CD4-positive, alpha-beta T cell treated with Interleukin-17A for 4 hours (primary cell): Measurements from ENCODE around the gene SGCG.
"Not testable (repeated sequence)": the region's sequence is repeated elsewhere in the genome, so short reads cannot be mapped to it uniquely, and the experiment has no call there.

Experiments
- DNase-seq: peaks from one replicate; pipeline ENCODE4 v3.0.0-alpha.2; 2020; ENCODE audit warnings: mixed read lengths

The SGCG gene

GRCh38 chr13:23180711-23181110 is at the start of gene SGCG:
Gene SGCG, plus strand, starts transcription at chr13:23180979. Its CDS starts 22,716 bp downstream, at chr13:23203695.
- no peak for DNase-seq

DNA sequence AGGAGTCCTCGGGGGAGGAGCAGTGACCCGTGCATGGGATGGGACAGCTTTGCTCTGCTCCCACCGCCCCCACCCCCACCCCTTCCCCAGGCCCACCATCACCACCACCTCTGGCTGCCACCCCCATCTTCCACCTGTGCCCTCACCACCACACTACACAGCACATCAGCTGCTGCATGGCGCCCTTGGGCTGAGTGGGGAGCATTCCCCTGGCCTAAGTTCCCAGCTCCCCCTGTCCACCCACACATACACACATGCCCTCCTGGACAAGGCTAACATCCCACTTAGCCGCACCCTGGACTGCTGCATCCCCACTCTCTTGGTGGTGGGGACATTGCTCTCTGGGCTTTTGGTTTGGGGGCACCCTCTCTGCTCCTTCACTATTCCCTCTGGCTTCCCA is 46.2 kb upstream of the SGCG start:
- DNase-seq: no peak

DNA sequence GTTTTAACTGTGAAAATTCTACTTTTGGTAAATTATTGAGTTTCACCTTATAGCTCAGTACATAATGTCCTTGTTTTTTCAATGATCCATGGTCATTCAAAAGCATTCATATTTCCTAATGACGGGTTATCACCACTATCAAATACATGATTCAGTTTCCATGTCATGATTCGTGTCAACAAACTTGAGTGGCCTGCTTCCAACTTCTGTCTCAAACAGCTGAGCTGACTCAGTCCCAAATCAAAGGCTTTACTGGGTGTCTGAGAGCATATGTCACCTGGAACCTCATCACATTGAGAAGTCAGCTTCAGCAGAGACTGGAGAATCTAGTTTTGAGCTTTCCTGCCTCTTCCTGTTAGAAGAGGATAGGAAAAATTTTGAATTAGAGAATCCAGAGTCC is 40.3 kb upstream of the SGCG start:
- DNase-seq: no peak

DNA sequence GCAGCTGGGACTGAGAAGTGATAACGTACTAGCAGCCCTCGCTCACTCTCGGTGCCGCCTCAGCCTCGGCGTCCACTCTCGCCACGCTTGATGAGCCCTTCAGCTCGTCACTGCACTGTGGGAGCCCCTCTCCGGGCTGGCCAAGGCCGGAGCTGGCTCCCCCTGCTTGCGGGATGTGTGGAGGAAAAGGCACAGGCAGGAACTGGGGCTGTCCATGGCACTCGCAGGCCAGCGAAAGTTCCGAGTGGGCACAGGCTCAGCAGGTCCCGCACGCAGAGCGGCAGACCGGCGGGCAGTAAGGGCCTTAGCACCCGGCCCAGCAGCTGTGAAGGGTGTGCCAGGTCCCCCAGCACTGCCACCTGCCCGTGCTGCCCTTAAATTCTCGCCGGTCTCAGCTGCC is 38.8 kb upstream of the SGCG start:
- DNase-seq: no peak

GRCh38 chr13:23142607-23143006 is 38.2 kb upstream of the SGCG start:
- DNase-seq: not testable (repeated sequence)

- no peak for DNase-seq
Observed at GRCh38 chr13:23144431-23144830, 36.3 kb upstream of the SGCG start.

DNA sequence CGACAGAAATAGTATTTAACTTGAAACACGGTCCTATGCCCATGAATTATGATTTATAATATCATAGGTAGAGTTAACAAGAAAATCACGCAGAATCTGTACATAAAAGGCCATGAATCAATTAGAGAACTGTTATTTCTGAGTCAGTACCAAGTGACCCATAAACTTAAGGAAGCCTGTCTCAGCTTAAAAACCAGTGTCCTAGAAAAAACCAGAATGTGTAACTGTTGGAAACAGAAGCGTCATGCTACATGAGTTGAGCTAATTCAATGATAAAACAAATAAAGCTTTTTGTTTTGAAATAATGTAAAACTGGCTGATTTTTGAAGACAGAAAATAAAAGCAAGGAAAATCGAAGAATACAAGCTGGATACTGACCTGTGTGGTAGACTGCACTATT is 34.8 kb upstream of the SGCG start:
- DNase-seq: no peak

GRCh38 chr13:23146811-23147625 is 33.8 kb upstream of the SGCG start:
- no peak for DNase-seq

GRCh38 chr13:23147827-23148226 is 33.0 kb upstream of the SGCG start:
- DNase-seq: no peak

GRCh38 chr13:23157781-23158180 is 23.0 kb upstream of the SGCG start:
- no peak for DNase-seq

- no peak for DNase-seq
Observed at GRCh38 chr13:23159205-23159759, 21.5 kb upstream of the SGCG start.

GRCh38 chr13:23159760-23160637 is 20.8 kb upstream of the SGCG start:
- no peak for DNase-seq

DNA sequence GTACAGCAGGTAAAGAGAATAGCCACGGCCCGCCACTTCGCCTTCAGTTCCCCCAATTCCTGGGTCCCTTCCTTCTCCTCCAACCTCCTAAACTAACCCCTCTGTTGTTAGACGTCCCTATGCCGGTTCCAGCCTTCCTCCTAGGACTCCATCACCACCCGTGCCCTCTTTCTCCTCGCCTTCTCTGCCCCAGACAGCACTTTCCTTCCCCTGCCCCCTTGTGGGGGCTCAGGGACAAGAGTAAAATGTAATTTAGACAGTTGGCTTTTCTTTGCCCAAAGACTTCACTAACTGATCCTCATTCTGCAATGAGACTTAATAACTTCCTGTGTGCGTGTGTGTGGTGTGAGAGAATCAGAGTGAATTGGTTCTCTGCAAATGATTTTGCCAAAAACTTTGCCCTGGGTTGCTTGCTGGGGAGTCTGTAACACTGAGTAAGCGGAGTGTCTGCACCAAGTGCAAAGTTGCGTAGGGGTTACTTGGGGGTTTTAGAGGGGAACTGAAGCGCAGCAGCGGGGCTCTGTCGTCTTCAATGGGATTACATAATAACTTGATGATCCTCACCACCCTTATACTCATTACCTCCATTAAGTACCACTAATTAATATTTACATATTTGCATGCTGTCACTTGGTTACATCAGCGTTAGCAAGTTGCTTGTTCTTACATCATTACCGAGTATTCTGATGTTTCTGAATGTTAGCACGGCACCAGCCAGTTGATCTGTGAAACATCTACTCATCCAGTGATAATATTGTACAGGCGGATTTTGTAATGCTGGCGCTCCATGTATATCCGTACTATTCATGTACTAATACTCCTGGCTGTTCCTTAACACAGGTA is 19.9 kb upstream of the SGCG start:
- no peak for DNase-seq

- DNase-seq: no peak
Observed at GRCh38 chr13:23161481-23161825, 19.3 kb upstream of the SGCG start.

DNA sequence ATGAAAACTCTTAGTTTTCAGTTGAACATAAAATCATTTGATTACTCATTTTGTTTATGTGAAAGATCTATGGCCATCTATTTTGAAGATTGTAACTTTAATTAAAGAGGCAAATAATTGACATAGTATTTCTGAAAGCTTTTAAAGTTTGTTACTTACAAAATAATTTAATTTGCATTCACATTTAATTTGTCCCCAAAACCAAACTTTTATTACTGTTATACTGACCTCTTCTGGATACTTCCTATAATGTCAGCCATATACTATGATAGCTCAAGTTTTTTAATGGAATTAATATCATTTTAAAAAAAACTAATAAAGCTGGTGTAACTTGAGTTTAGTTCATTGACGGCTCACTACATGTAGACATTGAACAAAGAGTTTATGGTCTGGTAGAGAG is 4.9 kb upstream of the SGCG start:
- DNase-seq: no peak

GRCh38 chr13:23182142-23182541 is 1.4 kb downstream of the SGCG start:
- DNase-seq: no peak

GRCh38 chr13:23183292-23183691 is 2.5 kb downstream of the SGCG start:
- no peak for DNase-seq

DNA sequence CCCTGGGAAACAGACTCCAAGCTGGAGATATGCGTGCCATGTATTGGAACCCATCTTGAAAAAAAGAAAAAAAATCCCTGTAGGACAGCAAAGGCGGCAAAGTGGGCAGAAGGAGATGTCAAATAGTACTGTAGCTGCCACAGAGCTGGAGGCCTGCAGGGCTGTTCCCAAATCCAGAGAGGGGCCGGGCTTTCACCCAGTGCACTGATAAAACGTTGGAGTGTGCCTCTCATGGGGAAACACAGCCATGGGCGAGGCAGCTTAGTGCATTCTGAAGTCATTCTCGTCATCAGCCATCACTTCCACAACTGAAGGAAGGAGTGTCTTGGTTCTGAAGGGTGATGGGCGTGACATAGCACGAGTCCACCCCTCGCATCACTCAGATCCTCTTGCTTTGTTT is 4.8 kb downstream of the SGCG start:
- no peak for DNase-seq

DNA sequence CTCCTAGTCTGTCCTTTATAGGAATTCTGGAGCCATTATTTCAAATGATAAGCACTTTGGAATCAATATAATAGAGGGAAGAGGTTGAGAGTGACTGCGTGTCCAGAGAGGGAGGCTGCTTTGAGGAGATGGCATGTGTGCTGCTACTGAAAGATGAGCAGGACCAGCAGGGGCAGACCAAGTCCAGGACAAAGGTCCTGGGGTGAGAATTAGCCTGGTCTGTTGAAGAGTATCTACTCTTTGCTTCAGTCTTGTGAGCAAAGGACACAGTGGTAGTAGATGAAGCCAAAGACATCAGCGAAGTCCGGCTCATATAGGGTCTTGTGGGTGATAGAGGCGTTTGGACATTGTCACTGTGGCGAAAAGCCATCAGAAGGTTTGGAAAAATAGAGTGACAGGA is 21.1 kb downstream of the SGCG start:
- DNase-seq: no peak

GRCh38 chr13:23202383-23202782 is 21.6 kb downstream of the SGCG start:
- no peak for DNase-seq

GRCh38 chr13:23203516-23203915 is 22.7 kb downstream of the SGCG start:
- DNase-seq: no peak

DNA sequence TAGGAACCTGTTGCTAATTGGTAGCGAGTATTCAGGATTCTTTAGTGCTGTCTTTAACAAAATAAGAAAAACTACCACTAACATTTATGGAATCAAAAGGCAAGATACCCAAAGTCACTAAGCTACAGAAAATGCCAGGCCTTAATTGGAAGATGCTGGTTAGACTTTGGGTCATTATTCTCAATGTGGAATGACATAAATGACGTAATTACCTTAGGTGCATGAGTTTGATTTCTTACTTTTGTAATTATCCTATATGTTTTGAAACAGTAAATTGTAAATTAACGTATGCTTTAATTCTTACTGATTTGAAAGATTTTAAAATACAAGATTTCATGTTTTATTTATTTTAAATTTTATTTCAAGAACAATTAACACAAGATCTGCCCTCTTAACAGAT is 25.0 kb downstream of the SGCG start:
- DNase-seq: no peak

- no peak for DNase-seq
Observed at GRCh38 chr13:23212671-23213070, 31.9 kb downstream of the SGCG start.
